GM21367 (cell line): ENCODE results near the gene IZUMO1.
A peak's percentile ranks its signal among the peaks of the same experiment; 100 is the strongest.
"Not testable (repeated sequence)": the region's sequence is repeated elsewhere in the genome, so short reads cannot be mapped to it uniquely, and the experiment has no call there.

Experiments used
- ATAC-seq: cut with Tn5 transposase; IDR thresholded peaks from one replicate; pipeline ENCODE4 v1.9.1; 2021; ENCODE audit not compliant: unreplicated experiment

Gene IZUMO1

GRCh38 chr19:48714759-48715675 is 31.7 kb downstream of the IZUMO1 start:
- no peak for ATAC-seq

GRCh38 chr19:48713864-48714755 is 32.6 kb downstream of the IZUMO1 start:
- ATAC-seq = peak; percentile 80

- ATAC-seq = no peak
These were observed 33.5 kb downstream of the IZUMO1 start for GRCh38 chr19:48713041-48713863.

GRCh38 chr19:48711106-48711662 is 35.5 kb downstream of the IZUMO1 start:
- ATAC-seq = no peak

GRCh38 chr19:48708471-48708870 is 38.2 kb downstream of the IZUMO1 start:
- ATAC-seq = no peak

- no peak for ATAC-seq
These were observed 41.3 kb downstream of the IZUMO1 start for GRCh38 chr19:48705431-48705830.

- no peak for ATAC-seq
These were observed 43.4 kb downstream of the IZUMO1 start for GRCh38 chr19:48703316-48703715.

GRCh38 chr19:48702701-48703100 is 44.0 kb downstream of the IZUMO1 start:
- no peak for ATAC-seq

- ATAC-seq = no peak
These were observed 48.7 kb downstream of the IZUMO1 start for GRCh38 chr19:48698046-48698445.

GRCh38 chr19:48696353-48697010 is 50.2 kb downstream of the IZUMO1 start:
- no peak for ATAC-seq

GRCh38 chr19:48695743-48696352 is 50.9 kb downstream of the IZUMO1 start, which contains the start of gene FUT2:
Gene FUT2, plus strand, starts transcription at chr19:48695971. Its CDS starts 6,986 bp downstream, at chr19:48702957.
- ATAC-seq = no peak

- ATAC-seq = not testable (repeated sequence)
These were observed 53.1 kb downstream of the IZUMO1 start for GRCh38 chr19:48693629-48694028.
